ENCODE data around the gene METAP1D. TPM values are rescaled to one million over a fixed set of nuclear protein-coding genes. Genes with fewer than 3 reads are reported as not detected.

METAP1D gene
- total RNA-seq, 4 donors from 2014 or later, result 2.1 to 5.9 (median 4.3) TPM

DNA sequence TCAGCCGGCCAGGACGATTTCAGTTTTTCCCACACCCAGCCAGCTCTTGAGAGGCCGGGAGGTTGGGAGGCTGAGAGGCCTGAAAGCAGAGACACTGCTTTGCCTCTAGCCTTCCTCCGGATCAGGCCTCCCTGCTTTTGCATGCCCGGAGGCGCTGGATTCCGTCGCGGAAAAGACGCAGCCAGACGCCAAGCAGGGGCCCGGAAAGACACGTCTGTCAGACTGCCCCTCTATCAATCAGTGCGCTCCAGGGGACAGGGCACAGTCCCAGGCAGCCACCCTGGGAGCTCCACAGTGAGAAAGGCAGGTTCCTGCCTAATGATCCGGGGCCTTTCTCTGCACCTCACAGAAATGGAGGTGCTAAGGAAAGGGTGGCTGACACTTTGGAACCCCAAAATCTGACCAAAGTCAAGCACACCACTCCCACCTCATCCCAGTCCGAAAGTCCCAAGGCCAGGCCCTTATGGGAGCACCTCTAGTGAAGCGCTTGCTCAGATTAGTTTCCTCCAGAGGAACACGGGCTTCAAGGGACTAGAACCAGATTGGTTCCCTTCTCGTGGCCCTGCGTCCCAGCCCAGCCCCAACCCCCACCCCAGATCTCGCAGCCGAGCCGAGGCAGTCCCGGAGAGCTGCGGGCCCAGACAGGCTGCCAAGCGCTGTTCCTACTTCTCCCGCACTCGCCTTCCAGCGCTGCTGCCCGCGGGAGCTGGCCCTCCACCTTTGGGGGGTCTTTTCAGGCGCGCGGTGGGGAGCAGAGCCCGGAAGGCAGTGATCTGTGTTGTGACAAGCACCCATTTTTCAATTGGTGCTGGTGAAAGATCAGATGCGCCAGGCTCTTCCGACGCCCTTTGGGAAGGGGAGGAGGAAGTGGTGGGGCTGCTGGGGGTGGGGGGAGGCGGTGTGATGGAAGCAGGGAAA, 90.5 kb downstream of the METAP1D start:
- H3K36me3 ChIP-seq, result no peaks in the 10 kb centered on the region
- no peaks in the 10 kb centered on the region for H3K9me3 ChIP-seq
- H3K27me3 ChIP-seq, result peaks cover 100% of the 10 kb centered on the region
- H3K27ac ChIP-seq, result no peak overlapping the region
- peak in 1 of 2 donors; percentile 41 for DNase-seq (ENCODE audit: low spot score in 2 of 2)
- peaks cover 38% of the 10 kb centered on the region for H3K4me1 ChIP-seq
- 31% methylated on average over 15 of the region's 39 CpGs for WGBS
- no peak overlapping the region for H3K4me3 ChIP-seq
- TF ChIP-seq EP300 (IDR thresholded peaks at IDR 0.05) (no peak), POLR2AphosphoS5 (IDR thresholded peaks at IDR 0.05) (no peak), POLR2A (IDR thresholded peaks at IDR 0.05) (no peak)
- TF ChIP-seq, protein P1, sequence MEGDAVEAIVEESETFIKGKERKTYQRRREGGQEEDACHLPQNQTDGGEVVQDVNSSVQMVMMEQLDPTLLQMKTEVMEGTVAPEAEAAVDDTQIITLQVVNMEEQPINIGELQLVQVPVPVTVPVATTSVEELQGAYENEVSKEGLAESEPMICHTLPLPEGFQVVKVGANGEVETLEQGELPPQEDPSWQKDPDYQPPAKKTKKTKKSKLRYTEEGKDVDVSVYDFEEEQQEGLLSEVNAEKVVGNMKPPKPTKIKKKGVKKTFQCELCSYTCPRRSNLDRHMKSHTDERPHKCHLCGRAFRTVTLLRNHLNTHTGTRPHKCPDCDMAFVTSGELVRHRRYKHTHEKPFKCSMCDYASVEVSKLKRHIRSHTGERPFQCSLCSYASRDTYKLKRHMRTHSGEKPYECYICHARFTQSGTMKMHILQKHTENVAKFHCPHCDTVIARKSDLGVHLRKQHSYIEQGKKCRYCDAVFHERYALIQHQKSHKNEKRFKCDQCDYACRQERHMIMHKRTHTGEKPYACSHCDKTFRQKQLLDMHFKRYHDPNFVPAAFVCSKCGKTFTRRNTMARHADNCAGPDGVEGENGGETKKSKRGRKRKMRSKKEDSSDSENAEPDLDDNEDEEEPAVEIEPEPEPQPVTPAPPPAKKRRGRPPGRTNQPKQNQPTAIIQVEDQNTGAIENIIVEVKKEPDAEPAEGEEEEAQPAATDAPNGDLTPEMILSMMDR (IDR thresholded peaks at IDR 0.05), result no peak

DNA sequence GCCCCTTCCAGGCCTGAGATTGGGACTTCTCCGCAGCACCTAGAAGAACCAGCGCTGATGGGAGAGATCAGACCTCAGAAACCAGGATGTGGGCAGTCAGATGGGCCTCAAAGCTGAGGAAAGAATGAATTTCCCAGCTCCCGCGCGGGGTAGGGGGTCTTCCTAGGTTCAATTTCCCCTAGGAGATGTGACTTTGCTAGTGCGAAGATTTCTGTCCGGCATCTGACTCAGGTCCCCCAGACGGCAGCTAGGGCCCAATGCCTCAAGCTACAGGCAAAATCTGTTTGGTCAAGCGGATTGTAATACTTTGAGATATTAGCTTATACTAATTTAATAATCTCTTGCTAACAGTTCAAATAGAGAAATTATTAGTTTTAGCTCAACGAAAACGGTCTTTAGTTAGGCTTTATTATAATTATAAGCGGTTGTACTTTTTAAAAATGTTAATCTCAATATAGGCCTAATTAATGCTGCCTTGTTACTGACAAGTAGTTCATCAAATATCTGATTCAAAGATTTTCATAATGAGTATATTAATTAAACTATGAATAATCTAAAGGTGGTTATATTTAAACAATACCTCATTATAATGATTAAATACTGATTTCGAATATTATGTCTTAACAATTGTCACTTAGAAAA, 91.4 kb downstream of the METAP1D start:
- H3K9me3 ChIP-seq, result no peaks in the 10 kb centered on the region
- peak in 1 of 2 donors; percentile 38 for DNase-seq (ENCODE audit: low spot score in 2 of 2)
- WGBS, result 46% methylated on average over 13 of the region's 13 CpGs
- peaks cover 100% of the 10 kb centered on the region for H3K27me3 ChIP-seq
- H3K27ac ChIP-seq, result no peak overlapping the region
- TF ChIP-seq, protein P1 (IDR thresholded peaks at IDR 0.05), result no peak
- H3K4me3 ChIP-seq, result no peak overlapping the region
- no peaks in the 10 kb centered on the region for H3K36me3 ChIP-seq
- H3K4me1 ChIP-seq, result peaks cover 38% of the 10 kb centered on the region

DNA sequence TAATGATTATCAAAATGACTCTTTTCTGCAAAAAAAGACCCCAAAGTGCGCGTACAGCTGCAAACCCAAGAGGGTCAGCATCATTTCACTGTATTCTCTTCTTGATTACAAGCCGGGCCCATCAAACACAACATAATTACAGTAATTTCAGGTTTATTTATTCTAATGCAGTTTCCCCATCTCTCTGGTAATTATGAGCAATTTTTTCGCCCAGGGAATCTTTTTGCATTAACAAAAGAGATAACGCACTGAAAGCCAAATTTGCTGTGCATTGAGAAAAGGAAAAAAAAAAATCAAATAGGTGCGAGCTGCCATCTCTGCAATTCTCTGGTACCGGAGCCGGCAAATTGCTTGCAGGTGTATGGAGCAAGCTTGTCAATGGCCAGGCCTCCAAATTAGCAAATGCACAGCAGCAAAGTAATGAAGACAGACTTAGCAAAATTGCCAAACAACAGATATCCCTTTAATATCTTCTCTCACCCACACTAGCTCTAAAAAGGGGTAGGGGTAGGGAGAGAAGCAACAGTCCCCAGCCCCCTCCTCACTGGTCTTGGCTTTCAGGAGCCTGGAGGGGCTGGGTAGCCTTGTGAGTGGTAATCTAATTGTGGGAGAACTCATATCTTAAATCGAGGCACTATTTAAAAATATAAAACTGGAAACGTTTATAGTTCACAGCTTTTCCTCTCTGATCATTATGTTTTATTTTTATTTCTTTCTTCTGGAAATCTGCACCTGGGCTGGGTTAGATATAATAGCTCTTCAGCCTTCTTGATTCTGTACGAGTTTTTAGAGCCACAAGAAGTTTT, 92.2 kb downstream of the METAP1D start:
- H3K4me1 ChIP-seq, result peaks cover 38% of the 10 kb centered on the region
- no peak for DNase-seq (ENCODE audit: low spot score in 2 of 2)
- TF ChIP-seq POLR2AphosphoS5 (IDR thresholded peaks at IDR 0.05), result no peak
- TF ChIP-seq POLR2A (IDR thresholded peaks at IDR 0.05), result no peak
- TF ChIP-seq EP300 (IDR thresholded peaks at IDR 0.05), result no peak
- TF ChIP-seq, protein P1 (IDR thresholded peaks at IDR 0.05), result no peak

DNA sequence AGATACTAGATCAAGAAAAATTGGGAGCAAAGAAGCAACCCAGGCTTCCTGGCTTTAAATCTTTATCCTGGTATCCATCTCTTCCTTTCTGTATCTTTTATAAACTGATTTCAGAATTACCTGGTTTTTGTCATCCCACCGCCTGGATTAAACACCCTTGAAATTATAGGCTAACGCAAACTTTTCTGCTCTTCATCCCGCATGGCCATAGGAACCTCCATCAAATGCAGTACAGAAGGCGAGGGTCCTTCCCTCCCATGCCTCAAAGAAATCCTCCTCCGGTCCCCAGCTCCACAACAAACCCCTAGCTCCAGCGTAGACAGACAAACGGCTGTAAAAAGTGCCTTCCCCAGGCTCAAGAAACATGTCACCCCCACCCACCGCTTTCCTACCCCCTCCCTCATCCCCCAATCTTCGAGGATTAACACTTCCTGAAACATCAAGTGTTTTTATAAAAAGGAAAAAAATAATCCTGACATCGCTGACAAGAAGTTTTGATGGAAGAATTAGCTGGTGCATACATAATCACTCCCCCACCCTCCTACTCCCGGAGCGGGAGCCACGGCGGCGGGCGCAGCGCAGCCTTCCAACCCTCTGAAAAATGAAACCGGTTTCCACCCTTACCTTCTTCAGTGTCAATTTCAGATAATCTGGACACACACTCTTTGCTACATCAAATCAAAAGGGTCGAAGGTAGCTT, 93.1 kb downstream of the METAP1D start:
- Histone ChIP-seq H3K4me3 (no peak overlapping the region), H3K36me3 (no peaks in the 10 kb centered on the region), H3K27me3 (peaks cover 100% of the 10 kb centered on the region), H3K27ac (no peak overlapping the region), H3K4me1 (peaks cover 39% of the 10 kb centered on the region), H3K9me3 (no peaks in the 10 kb centered on the region)
- TF ChIP-seq POLR2AphosphoS5 (IDR thresholded peaks at IDR 0.05), result no peak
- no peak for TF ChIP-seq POLR2A (IDR thresholded peaks at IDR 0.05)
- TF ChIP-seq, protein P1 (IDR thresholded peaks at IDR 0.05), result no peak
- TF ChIP-seq EP300 (IDR thresholded peaks at IDR 0.05), result no peak
- WGBS, result 30% methylated on average over 19 of the region's 19 CpGs
- no peak for DNase-seq (ENCODE audit: low spot score in 2 of 2)

More for the DNA sequence above, 92.2 kb downstream of the METAP1D start:
- H3K4me3 ChIP-seq, result no peak overlapping the region
- peaks cover 100% of the 10 kb centered on the region for H3K27me3 ChIP-seq
- 42% methylated on average over 11 of the region's 11 CpGs for WGBS
- no peaks in the 10 kb centered on the region for H3K36me3 ChIP-seq
- no peaks in the 10 kb centered on the region for H3K9me3 ChIP-seq
- H3K27ac ChIP-seq, result no peak overlapping the region

Data from suprapubic skin (tissue), 4 donors.